ENCODE measurements around the gene TBC1D21. TPM values are rescaled to one million over a fixed set of nuclear protein-coding genes. Genes with fewer than 3 reads are reported as not detected.

TBC1D21 gene, protein sequence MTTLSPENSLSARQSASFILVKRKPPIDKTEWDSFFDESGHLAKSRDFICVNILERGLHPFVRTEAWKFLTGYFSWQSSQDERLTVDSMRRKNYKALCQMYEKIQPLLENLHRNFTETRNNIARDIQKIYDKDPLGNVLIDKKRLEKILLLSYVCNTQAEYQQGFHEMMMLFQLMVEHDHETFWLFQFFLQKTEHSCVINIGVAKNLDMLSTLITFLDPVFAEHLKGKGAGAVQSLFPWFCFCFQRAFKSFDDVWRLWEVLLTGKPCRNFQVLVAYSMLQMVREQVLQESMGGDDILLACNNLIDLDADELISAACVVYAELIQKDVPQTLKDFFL
- not detected in 5 replicates for total RNA-seq (2022; extraction: Qiagen RNA extraction)

DNA sequence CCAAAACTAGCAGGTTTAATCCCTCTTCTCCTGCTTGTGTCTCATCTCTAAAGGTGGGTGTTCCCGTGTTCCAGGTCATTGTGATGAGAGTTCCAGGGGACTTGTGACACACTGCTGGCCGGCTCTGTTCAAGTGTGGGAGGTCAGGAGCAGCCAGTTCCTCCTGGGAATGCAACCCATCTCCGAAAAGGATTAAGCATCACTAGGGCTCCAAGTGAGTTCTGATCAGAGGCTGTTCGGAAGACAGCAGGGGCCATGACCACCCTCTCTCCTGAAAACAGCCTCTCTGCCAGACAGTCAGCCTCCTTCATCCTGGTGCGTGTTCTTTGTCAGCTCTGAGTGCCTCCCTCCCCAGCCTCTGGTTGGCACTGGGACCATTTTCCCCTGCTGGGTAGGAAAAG lies at the start of gene TBC1D21:
TBC1D21 (plus strand) TSS at position 109 of the 400 bp plus-strand sequence; CDS start at position 255, 146 bp downstream.

DNA sequence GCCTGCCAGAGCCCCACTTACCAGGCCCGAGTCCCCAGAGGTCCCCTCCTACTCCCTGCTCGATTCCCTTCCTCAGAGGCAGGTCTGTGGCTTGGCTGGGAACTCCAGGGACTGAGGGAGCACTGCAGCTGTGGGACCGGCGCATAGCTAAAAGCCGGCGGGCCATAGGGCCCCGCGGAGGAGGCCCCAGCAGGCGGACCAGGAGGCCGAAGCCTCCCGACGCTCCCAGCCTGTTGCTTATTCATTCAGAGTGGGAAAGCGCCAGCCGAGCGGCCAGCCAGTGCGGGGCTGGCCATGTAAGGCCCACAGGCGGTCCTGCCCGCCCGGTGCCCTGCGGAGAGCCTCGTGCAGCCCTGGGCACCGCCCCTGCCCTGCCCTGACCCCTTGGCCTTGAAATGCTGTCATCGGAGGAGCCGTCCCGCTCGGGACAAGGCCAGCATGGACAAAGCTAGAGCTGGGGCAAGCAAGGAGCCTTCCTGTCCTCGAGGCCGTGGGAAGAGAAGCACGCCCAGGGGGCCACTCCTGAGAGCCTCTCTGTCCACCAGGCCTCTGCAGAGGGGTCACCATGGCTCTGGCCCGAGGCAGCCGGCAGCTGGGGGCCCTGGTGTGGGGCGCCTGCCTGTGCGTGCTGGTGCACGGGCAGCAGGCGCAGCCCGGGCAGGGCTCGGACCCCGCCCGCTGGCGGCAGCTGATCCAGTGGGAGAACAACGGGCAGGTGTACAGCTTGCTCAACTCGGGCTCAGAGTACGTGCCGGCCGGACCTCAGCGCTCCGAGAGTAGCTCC lies 53.0 kb downstream of the TBC1D21 start, which contains the start of gene LOXL1:
LOXL1 (plus strand) TSS at position 244 of the 784 bp plus-strand sequence; CDS start at position 566, 322 bp downstream.

Other genes starting within 250 kb of the TBC1D21 start
- gene NPTN, start 240.2 kb upstream of the TBC1D21 start, total RNA-seq (2022; extraction: Qiagen RNA extraction) = 184 to 210 TPM (median 208 TPM) in 5 replicates
- gene CD276, start 189.2 kb upstream of the TBC1D21 start, total RNA-seq (2022; extraction: Qiagen RNA extraction) = 71.4 to 78.1 TPM (median 76.1 TPM) in 5 replicates
- gene INSYN1, start 120.2 kb upstream of the TBC1D21 start, total RNA-seq (2022; extraction: Qiagen RNA extraction) = 1.9 to 3.0 TPM (median 2.3 TPM) in 5 replicates
- gene LOXL1, start 52.9 kb downstream of the TBC1D21 start, total RNA-seq (2022; extraction: Qiagen RNA extraction) = 0.17 to 1.2 TPM (median 0.68 TPM) in 5 replicates
- gene STOML1, start 118.7 kb downstream of the TBC1D21 start, total RNA-seq (2022; extraction: Qiagen RNA extraction) = 11.0 to 12.8 TPM (median 12.1 TPM) in 5 replicates
- 13.2 to 16.0 TPM (median 14.5 TPM) in 5 replicates for gene PML, start 121.2 kb downstream of the TBC1D21 start, total RNA-seq (2022; extraction: Qiagen RNA extraction)
- gene GOLGA6A, start 209.0 kb downstream of the TBC1D21 start, total RNA-seq (2022; extraction: Qiagen RNA extraction) = 0.03 to 0.13 TPM (median 0.12 TPM) in 4 of 5 replicates, not detected in the other